DOHH2 (cell line): ENCODE results near the gene SPDYC.

Experiments
- EZH2phosphoT487 ChIP-seq: fragments of 200-600 bp; sonication (generic); IDR thresholded peaks from 2 replicates; pipeline ENCODE4 v1.6.1; 2017; ENCODE audit warnings: borderline replicate concordance, mild to moderate bottlenecking, antibody characterized with exemption, low read length, moderate library complexity, mixed read lengths
- TF ChIP-seq, protein P1 (sequence below): fragments of 200-600 bp; sonication (generic); IDR thresholded peaks from one replicate; pipeline ENCODE4 v1.5.1; 2014; ENCODE audit warnings: antibody characterized with exemption, mild to moderate bottlenecking, low read depth, low read length; ENCODE audit not compliant: poor library complexity, severe bottlenecking

DNA sequence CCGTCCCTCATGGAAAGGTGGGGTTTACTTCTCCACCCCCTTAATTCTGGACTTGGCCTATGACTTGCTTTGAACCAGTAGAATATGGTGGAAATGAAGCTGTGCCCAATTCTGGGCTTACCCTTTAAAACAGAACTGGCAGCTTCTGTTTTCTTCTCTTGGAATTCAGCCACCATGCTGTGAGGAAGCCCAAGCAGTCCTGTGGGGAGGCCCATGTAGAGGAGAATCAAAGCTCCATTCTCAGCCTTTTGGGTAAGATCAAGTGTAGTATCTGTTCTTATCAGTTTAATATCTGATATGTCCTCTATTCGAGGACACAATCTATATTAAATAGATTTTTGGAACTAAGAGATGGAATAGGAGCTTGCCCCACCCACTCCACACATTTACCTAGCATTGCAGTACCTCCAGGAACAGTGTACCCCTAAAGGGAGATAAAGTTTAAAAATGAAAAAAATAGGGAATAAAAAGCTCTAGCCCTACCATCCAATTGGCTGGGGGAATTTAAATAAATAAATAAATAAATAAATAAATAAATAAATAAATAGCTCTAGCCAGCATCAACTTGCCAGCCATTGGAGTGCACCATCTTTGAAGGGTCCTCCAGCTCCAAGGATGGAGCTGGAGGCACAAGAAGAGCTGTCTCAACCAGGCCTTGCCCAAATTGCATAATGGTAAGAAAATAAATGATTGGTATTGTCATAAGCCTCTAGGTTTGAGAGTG lies 22.5 kb upstream of the SPDYC start:
- TF ChIP-seq, protein P1, sequence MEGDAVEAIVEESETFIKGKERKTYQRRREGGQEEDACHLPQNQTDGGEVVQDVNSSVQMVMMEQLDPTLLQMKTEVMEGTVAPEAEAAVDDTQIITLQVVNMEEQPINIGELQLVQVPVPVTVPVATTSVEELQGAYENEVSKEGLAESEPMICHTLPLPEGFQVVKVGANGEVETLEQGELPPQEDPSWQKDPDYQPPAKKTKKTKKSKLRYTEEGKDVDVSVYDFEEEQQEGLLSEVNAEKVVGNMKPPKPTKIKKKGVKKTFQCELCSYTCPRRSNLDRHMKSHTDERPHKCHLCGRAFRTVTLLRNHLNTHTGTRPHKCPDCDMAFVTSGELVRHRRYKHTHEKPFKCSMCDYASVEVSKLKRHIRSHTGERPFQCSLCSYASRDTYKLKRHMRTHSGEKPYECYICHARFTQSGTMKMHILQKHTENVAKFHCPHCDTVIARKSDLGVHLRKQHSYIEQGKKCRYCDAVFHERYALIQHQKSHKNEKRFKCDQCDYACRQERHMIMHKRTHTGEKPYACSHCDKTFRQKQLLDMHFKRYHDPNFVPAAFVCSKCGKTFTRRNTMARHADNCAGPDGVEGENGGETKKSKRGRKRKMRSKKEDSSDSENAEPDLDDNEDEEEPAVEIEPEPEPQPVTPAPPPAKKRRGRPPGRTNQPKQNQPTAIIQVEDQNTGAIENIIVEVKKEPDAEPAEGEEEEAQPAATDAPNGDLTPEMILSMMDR: no peak
- TF ChIP-seq EZH2phosphoT487: no peak
